HFFc6 (cell line): ENCODE results near the gene LUZP2. TPM values are rescaled to one million over a fixed set of nuclear protein-coding genes. Genes with fewer than 3 reads are reported as not detected.

Source experiments
- DNase-seq: peaks from one replicate; pipeline ENCODE4 v3.0.0-alpha.2; 2018
- H3K27ac Mint-ChIP-seq: 2 replicates; pipeline ENCODE4 v1.8.0; 2020; ENCODE audit warnings: mild to moderate bottlenecking, mixed read lengths
- H3K27me3 Mint-ChIP-seq: 2 replicates; pipeline ENCODE4 v1.8.0; 2021; ENCODE audit warnings: mild to moderate bottlenecking, moderate library complexity, mixed read lengths; ENCODE audit not compliant: insufficient read depth
- H3K36me3 Mint-ChIP-seq: 2 replicates; pipeline ENCODE4 v1.8.0; 2021; ENCODE audit warnings: low read depth, mixed read lengths
- H3K4me1 Mint-ChIP-seq: 2 replicates; pipeline ENCODE4 v1.8.0; 2020; ENCODE audit warnings: low read depth, mixed read lengths
- H3K4me3 Mint-ChIP-seq: 2 replicates; pipeline ENCODE4 v1.8.0; 2020; ENCODE audit warnings: mild to moderate bottlenecking, moderate library complexity, mixed read lengths
- H3K9me3 Mint-ChIP-seq: 2 replicates; pipeline ENCODE4 v1.8.0; 2020; ENCODE audit warnings: mild to moderate bottlenecking, mixed read lengths
- CTCF ChIP-seq: fragments of 200-600 bp; sonication (generic); IDR thresholded peaks from 2 replicates; pipeline ENCODE4 v1.5.0; 2021; ENCODE audit warnings: antibody characterized with exemption, mild to moderate bottlenecking
- total RNA-seq, 6 experiments: library from RNA; stranded (reverse); fragmentation: NEBNext Ultra II Directional; extraction: Animal tissue kit (Norgen Biotek cat#: 25700); gene quantifications; 2 replicates in 1 of 6; 3 replicates in 5 of 6; pipeline ENCODE4 v1.2.3, GENCODE V29; 2021

LUZP2 gene
- total RNA-seq, 6 experiments from 2014 or later: not detected

DNA sequence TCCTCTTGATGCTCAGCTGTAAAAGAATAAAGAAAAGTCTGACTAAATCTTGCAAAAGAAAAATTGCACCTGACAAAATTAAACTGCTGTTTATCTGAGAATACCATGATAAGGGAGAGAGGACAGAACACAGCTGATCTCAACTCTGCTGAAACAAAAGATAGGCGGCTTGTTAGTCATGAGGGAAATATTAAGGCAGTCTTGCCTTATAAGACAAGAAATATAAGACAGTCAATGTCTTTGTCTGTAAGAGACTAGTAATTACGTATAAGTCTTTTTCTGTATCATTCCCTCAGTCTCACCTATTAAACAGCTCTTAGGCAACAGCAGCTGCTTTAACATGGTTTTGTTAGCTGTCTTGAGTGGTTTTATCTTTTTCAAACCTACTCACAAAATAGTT, 296.6 kb downstream of the LUZP2 start:
- no peak overlapping the region for H3K27ac Mint-ChIP-seq
- H3K4me3 Mint-ChIP-seq: no peak overlapping the region
- DNase-seq: no peak
- no peaks in the 10 kb centered on the region for H3K36me3 Mint-ChIP-seq
- no peaks in the 10 kb centered on the region for H3K4me1 Mint-ChIP-seq
- no peak for TF ChIP-seq CTCF
- peaks cover 22% of the 10 kb centered on the region; the same call in 1 of the 2 replicates for H3K9me3 Mint-ChIP-seq
- no peaks in the 10 kb centered on the region for H3K27me3 Mint-ChIP-seq

DNA sequence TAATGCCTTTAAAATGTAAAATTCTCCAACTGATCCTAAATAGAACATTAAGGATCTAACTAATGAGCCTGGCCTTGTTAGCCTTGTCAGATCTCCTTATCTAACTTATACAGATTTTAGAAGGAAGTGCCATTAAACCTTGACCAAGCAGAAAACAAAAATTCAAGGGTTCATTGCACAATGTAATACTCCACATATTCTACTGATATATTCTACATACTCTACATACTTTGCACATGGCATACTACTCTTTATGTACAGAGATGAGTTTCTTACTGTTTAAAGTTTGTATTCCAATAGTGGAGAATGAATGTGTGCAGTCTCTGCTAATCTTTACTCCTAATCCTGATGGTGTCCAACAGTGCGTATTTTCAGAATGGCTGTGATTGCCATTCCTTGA, 297.2 kb downstream of the LUZP2 start:
- TF ChIP-seq CTCF: no peak
- Mint-ChIP-seq H3K36me3 (no peaks in the 10 kb centered on the region), H3K4me3 (no peak overlapping the region), H3K9me3 (peaks cover 24% of the 10 kb centered on the region), H3K27me3 (no peaks in the 10 kb centered on the region), H3K27ac (no peak overlapping the region), H3K4me1 (no peaks in the 10 kb centered on the region)
- no peak for DNase-seq

GRCh38 chr11:24805671-24806070, 308.8 kb downstream of the LUZP2 start:
- TF ChIP-seq CTCF: no peak
- DNase-seq: no peak
- no peak overlapping the region for H3K4me3 Mint-ChIP-seq
- H3K27me3 Mint-ChIP-seq: no peaks in the 10 kb centered on the region; the same call in 1 of the 2 replicates
- H3K36me3 Mint-ChIP-seq: no peaks in the 10 kb centered on the region
- H3K9me3 Mint-ChIP-seq: peaks cover 21% of the 10 kb centered on the region
- no peaks in the 10 kb centered on the region for H3K4me1 Mint-ChIP-seq
- no peak overlapping the region for H3K27ac Mint-ChIP-seq

GRCh38 chr11:24808173-24808572, 311.3 kb downstream of the LUZP2 start:
- Mint-ChIP-seq H3K9me3 (peaks cover 17% of the 10 kb centered on the region), H3K4me3 (no peak overlapping the region), H3K36me3 (no peaks in the 10 kb centered on the region), H3K27me3 (no peaks in the 10 kb centered on the region; the same call in 1 of the 2 replicates), H3K27ac (no peak overlapping the region), H3K4me1 (no peaks in the 10 kb centered on the region)
- no peak for TF ChIP-seq CTCF
- no peak for DNase-seq

- no peak for DNase-seq
- no peak overlapping the region for H3K27ac Mint-ChIP-seq
- H3K4me3 Mint-ChIP-seq: no peak overlapping the region
- no peaks in the 10 kb centered on the region for H3K36me3 Mint-ChIP-seq
- TF ChIP-seq CTCF: no peak
- H3K27me3 Mint-ChIP-seq: no peaks in the 10 kb centered on the region
- H3K4me1 Mint-ChIP-seq: no peaks in the 10 kb centered on the region
- peaks cover 10% of the 10 kb centered on the region for H3K9me3 Mint-ChIP-seq
These were observed 322.2 kb downstream of the LUZP2 start for GRCh38 chr11:24819006-24819405.

DNA sequence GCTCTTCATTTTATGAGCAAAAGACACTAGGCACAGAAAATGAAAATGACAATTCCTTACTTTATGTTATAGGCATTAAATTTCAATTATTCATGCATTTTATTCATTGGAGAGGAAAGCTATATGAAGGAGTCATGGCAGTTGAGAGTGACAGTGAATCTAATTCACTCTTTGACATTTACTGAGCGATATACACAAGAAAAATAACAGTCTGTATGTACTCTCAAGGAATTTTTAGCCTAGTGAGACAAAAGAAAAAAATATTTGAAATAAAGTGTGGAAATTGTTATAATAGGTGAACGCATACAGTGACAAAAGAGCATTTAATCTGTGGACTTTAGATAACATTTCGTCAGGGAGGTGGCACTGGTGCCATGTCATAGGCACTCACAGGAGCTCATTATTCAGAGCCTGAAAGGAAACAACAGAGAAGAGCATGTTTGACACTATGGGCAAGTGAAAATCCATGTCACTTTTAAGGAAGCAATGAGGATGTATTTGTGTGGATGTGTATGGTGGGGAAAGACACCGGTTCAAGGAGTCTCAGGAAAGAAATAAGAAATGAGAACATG, 323.1 kb downstream of the LUZP2 start:
- Mint-ChIP-seq H3K27me3 (no peaks in the 10 kb centered on the region), H3K27ac (no peak overlapping the region), H3K4me1 (no peaks in the 10 kb centered on the region), H3K36me3 (no peaks in the 10 kb centered on the region), H3K9me3 (peaks cover 10% of the 10 kb centered on the region), H3K4me3 (no peak overlapping the region)
- DNase-seq: no peak
- TF ChIP-seq CTCF: no peak
